ENCODE results near the gene LRRC10B. TPM values are rescaled to one million over a fixed set of nuclear protein-coding genes. Genes with fewer than 3 reads are reported as not detected.

Gene LRRC10B
- total and polyA plus RNA-seq, 3 experiments from 2014 or later, result not detected

Other genes with a start within 250 kb of the LRRC10B start
- gene VWCE, start 213.4 kb upstream of the LRRC10B start, total RNA-seq, result 10 to 100 TPM; 11.3 to 12.4 TPM
- not detected for gene VWCE, start 213.4 kb upstream of the LRRC10B start, polyA plus RNA-seq
- 100 to 1,000 TPM; 302 to 307 TPM for gene DDB1, start 175.6 kb upstream of the LRRC10B start, total RNA-seq
- 120 TPM for gene DDB1, start 175.6 kb upstream of the LRRC10B start, polyA plus RNA-seq
- gene TKFC, start 175.5 kb upstream of the LRRC10B start, total RNA-seq, result 10 to 100 TPM; 66.8 to 72.4 TPM
- 31.8 TPM for gene TKFC, start 175.5 kb upstream of the LRRC10B start, polyA plus RNA-seq
- 10 to 100 TPM; 53.0 to 53.7 TPM for gene CYB561A3, start 146.9 kb upstream of the LRRC10B start, total RNA-seq
- 62.1 TPM for gene CYB561A3, start 146.9 kb upstream of the LRRC10B start, polyA plus RNA-seq
- 10 to 100 TPM; 74.4 to 75.1 TPM for gene TMEM138, start 146.4 kb upstream of the LRRC10B start, total RNA-seq
- gene TMEM138, start 146.4 kb upstream of the LRRC10B start, polyA plus RNA-seq, result 54.3 TPM
- 10 to 100 TPM; 16.8 to 17.5 TPM for gene TMEM216, start 116.2 kb upstream of the LRRC10B start, total RNA-seq
- gene TMEM216, start 116.2 kb upstream of the LRRC10B start, polyA plus RNA-seq, result 53.2 TPM
- 100 to 1,000 TPM; 128 to 140 TPM for gene CPSF7, start 78.8 kb upstream of the LRRC10B start, total RNA-seq
- 32.9 TPM for gene CPSF7, start 78.8 kb upstream of the LRRC10B start, polyA plus RNA-seq
- gene SDHAF2, start 78.6 kb upstream of the LRRC10B start, total RNA-seq, result 10 to 100 TPM; 48.8 to 49.2 TPM
- 101 TPM for gene SDHAF2, start 78.6 kb upstream of the LRRC10B start, polyA plus RNA-seq
- not detected for gene SYT7, start 72.3 kb downstream of the LRRC10B start, total RNA-seq
- not detected for gene SYT7, start 72.3 kb downstream of the LRRC10B start, polyA plus RNA-seq
- gene DAGLA, start 171.6 kb downstream of the LRRC10B start, total RNA-seq, result under 1 TPM; 0.11 to 0.20 TPM
- gene DAGLA, start 171.6 kb downstream of the LRRC10B start, polyA plus RNA-seq, result not detected
- under 1 TPM; 0.70 to 0.93 TPM for gene MYRF, start 243.9 kb downstream of the LRRC10B start, total RNA-seq
- gene MYRF, start 243.9 kb downstream of the LRRC10B start, polyA plus RNA-seq, result 0.63 TPM